Ovary (tissue), 9 donors: ENCODE data around the gene SNAPC2. TPM values are rescaled to one million over a fixed set of nuclear protein-coding genes. Genes with fewer than 3 reads are reported as not detected.

Source experiments
- DNase-seq, 5 donors: peaks; one replicate each; pipeline ENCODE4 v3.0.0-alpha.2; 2019 to 2020
- H3K27ac ChIP-seq, 2 donors: fragments of 200-600 bp; one replicate each; pipeline versions ENCODE4 v1.5.1 to v1.8.0; 2019 to 2022
- H3K27me3 ChIP-seq: fragments of 200-600 bp; one replicate; pipeline ENCODE4 v1.8.0; 2022
- H3K36me3 ChIP-seq: fragments of 200-600 bp; sonication (generic); one replicate; pipeline ENCODE4 v1.5.1; 2019
- H3K4me1 ChIP-seq: one replicate; pipeline ENCODE4 v1.8.1; 2013; ENCODE audit warnings: mild to moderate bottlenecking, moderate library complexity; ENCODE audit not compliant: insufficient read depth
- H3K4me3 ChIP-seq: fragments of 200-600 bp; sonication (generic); one replicate; pipeline ENCODE4 v1.5.1; 2017
- H3K9me3 ChIP-seq, 2 donors: fragments of 200-600 bp in 1 of 2; sonication (generic) in 1 of 2; one replicate each; pipeline versions ENCODE4 v1.5.1 to v1.8.1; 2013 to 2019; ENCODE audit warnings: mild to moderate bottlenecking in 1 of 2, moderate library complexity in 1 of 2
- CTCF ChIP-seq, 3 donors: fragments of 450-650 bp in 2 of 3; fragments of 200-600 bp in 1 of 3; IDR thresholded peaks; one replicate each; pipeline versions ENCODE4 v1.5.1 to v1.8.0; 2016 to 2022; ENCODE audit warnings: antibody characterized with exemption in 3 of 3, mild to moderate bottlenecking in 1 of 3
- EP300 ChIP-seq: sonication (generic); formaldehyde crosslinking; IDR thresholded peaks from one replicate; pipeline ENCODE4 v1.6.1; 2017; ENCODE audit warnings: antibody characterized with exemption
- POLR2A ChIP-seq: fragments of 450-650 bp; IDR thresholded peaks from one replicate; pipeline ENCODE4 v1.6.1; 2017; ENCODE audit warnings: antibody characterized with exemption, mild to moderate bottlenecking, moderate library complexity
- WGBS, 3 donors: extraction: QIAGEN DNeasy Blood & Tissue Kit in 1 of 3; methylation state at CpG; one replicate each; pipeline versions ENCODE4 v1.1.5 to v1.1.7; 2013 to 2017; 5-methylcytosine and 5-hydroxymethylcytosine counted together
- intact Hi-C, 4 donors: fragments of 100-400 bp; cut with DNase I; formaldehyde crosslinking; loops; one replicate each; pipeline versions ENCODE4 v1.11.0 to v1.15.1; 2022 to 2023
- polyA plus RNA-seq, 2 donors: library from polyadenylated mRNA; stranded (reverse); fragments of 200-250 nt in 1 of 2; fragments of 350-450 nt in 1 of 2; fragmentation: Illumina TruSeq in 1 of 2; extraction: RNeasy Lipid Tissue Mini Kit (QIAGEN cat#74804) in 1 of 2; gene quantifications; one replicate each; pipeline ENCODE4 v1.2.3, GENCODE V29; 2013 to 2014
- total RNA-seq, 7 donors: library from RNA; depleted of rRNA in 2 of 7; stranded (reverse); fragments of >200 nt in 2 of 7; fragmentation: NEBNext Ultra II Directional in 3 of 7; extraction: Animal tissue kit (Norgen Biotek cat#: 25700) in 3 of 7; gene quantifications; one replicate each; pipeline versions ENCODE4 v1.1.0 to v1.2.4, GENCODE V29; 2016 to 2023
- donor health status: DM: no; HTN: no; CAD: no; lungs with moderate emphysema.
- donor health status: DM: no; HTN: no; CAD: no.
- donor health status: Bipolar disorder and iron deficiency.
- donor health status: DM: yes; HTN: yes; CAD: no.
- donor health status: DM: no; HTN: no; CAD: no.
- donor health status: DM: yes; HTN: yes; CAD: no.

The SNAPC2 gene
- total and polyA plus RNA-seq, 9 donors = 1.8 to 26.6 (median 16.3) TPM

GRCh38 chr19:7970716-7971448 is 50.7 kb downstream of the SNAPC2 start:
- H3K36me3 ChIP-seq = no peaks in the 10 kb centered on the region
- no peak overlapping the region for H3K4me3 ChIP-seq
- H3K9me3 ChIP-seq = no peaks in the 10 kb centered on the region
- intact Hi-C loops = no loop called here
- 67 to 78% (median 74%) methylated on average over 12 of the region's 12 CpGs for WGBS, 3 donors
- no peaks in the 10 kb centered on the region for H3K27me3 ChIP-seq
- no peak overlapping the region for H3K27ac ChIP-seq
- TF ChIP-seq CTCF (IDR thresholded peaks at IDR 0.05) (peak in 1 of 3 donors; percentile 22), POLR2A (no peak), EP300 (no peak)
- no peaks in the 10 kb centered on the region for H3K4me1 ChIP-seq
- no peak for DNase-seq

GRCh38 chr19:7971553-7972520 is 51.7 kb downstream of the SNAPC2 start:
- TF ChIP-seq POLR2A (no peak), EP300 (no peak), CTCF (IDR thresholded peaks at IDR 0.05) (no peak)
- Histone ChIP-seq H3K36me3 (no peaks in the 10 kb centered on the region), H3K9me3 (no peaks in the 10 kb centered on the region), H3K27ac (no peak overlapping the region), H3K27me3 (no peaks in the 10 kb centered on the region), H3K4me3 (no peak overlapping the region), H3K4me1 (no peaks in the 10 kb centered on the region)
- intact Hi-C loops = no loop called here
- no peak for DNase-seq
- WGBS, 3 donors = 78 to 81% (median 79%) methylated on average over 34 to 35 of the region's 35 CpGs

Other genes with a start within 250 kb of the SNAPC2 start
- under 1 TPM in 3 of 7 donors, not detected in 4; 0.23 to 0.83 (median 0.27) TPM for gene MCEMP1, start 243.2 kb upstream of the SNAPC2 start, total RNA-seq
- gene MCEMP1, start 243.2 kb upstream of the SNAPC2 start, polyA plus RNA-seq = under 1 TPM in 1 of 2 donors, not detected in 1; 0.06 TPM
- gene TRAPPC5, start 239.5 kb upstream of the SNAPC2 start, total RNA-seq = 100 to 1,000 TPM in 1 of 7 donors, 10 to 100 TPM in 6; 44.0 to 111 (median 69.3) TPM
- 10 to 100 TPM in 1 of 2 donors, under 1 TPM in 1; 0.32 to 57.2 TPM for gene TRAPPC5, start 239.5 kb upstream of the SNAPC2 start, polyA plus RNA-seq
- under 1 TPM in 1 of 7 donors, not detected in 6; 0.38 TPM for gene FCER2, start 218.2 kb upstream of the SNAPC2 start, total RNA-seq
- 1 to 10 TPM in 1 of 2 donors, under 1 TPM in 1; 0.08 to 1.1 TPM for gene FCER2, start 218.2 kb upstream of the SNAPC2 start, polyA plus RNA-seq
- gene CLEC4G, start 188.2 kb upstream of the SNAPC2 start, total RNA-seq = 1 to 10 TPM in 1 of 7 donors, under 1 TPM in 5, not detected in 1; 0.33 to 1.4 (median 0.46) TPM
- under 1 TPM; 0.27 to 0.71 TPM for gene CLEC4G, start 188.2 kb upstream of the SNAPC2 start, polyA plus RNA-seq
- 1 to 10 TPM in 6 of 7 donors, under 1 TPM in 1; 0.48 to 3.9 (median 1.7) TPM for gene CD209, start 172.8 kb upstream of the SNAPC2 start, total RNA-seq
- gene CD209, start 172.8 kb upstream of the SNAPC2 start, polyA plus RNA-seq = 10 to 100 TPM in 1 of 2 donors, under 1 TPM in 1; 0.85 to 26.1 TPM
- 10 to 100 TPM in 1 of 7 donors, 1 to 10 TPM in 5, under 1 TPM in 1; 0.65 to 19.8 (median 2.9) TPM for gene CLEC4M, start 157.1 kb upstream of the SNAPC2 start, total RNA-seq
- 1 to 10 TPM; 3.6 to 7.2 TPM for gene CLEC4M, start 157.1 kb upstream of the SNAPC2 start, polyA plus RNA-seq
- gene EVI5L, start 90.1 kb upstream of the SNAPC2 start, total RNA-seq = 10 to 100 TPM in 5 of 7 donors, 1 to 10 TPM in 2; 5.1 to 15.9 (median 13.1) TPM
- gene EVI5L, start 90.1 kb upstream of the SNAPC2 start, polyA plus RNA-seq = 10 to 100 TPM in 1 of 2 donors, 1 to 10 TPM in 1; 7.2 to 10.9 TPM
- 1 to 10 TPM in 3 of 7 donors, under 1 TPM in 4; 0.45 to 2.2 (median 0.95) TPM for gene PRR36, start 45.9 kb upstream of the SNAPC2 start, total RNA-seq
- under 1 TPM; 0.05 to 0.27 TPM for gene PRR36, start 45.9 kb upstream of the SNAPC2 start, polyA plus RNA-seq
- 1 to 10 TPM in 1 of 7 donors, under 1 TPM in 4, not detected in 2; 0.10 to 2.1 (median 0.72) TPM for gene LRRC8E, start 31.8 kb upstream of the SNAPC2 start, total RNA-seq
- gene LRRC8E, start 31.8 kb upstream of the SNAPC2 start, polyA plus RNA-seq = under 1 TPM; 0.13 to 0.97 TPM
- 10 to 100 TPM in 5 of 7 donors, 1 to 10 TPM in 2; 9.2 to 35.5 (median 26.3) TPM for gene MAP2K7, start 16.5 kb upstream of the SNAPC2 start, total RNA-seq
- 10 to 100 TPM in 1 of 2 donors, 1 to 10 TPM in 1; 6.3 to 32.2 TPM for gene MAP2K7, start 16.5 kb upstream of the SNAPC2 start, polyA plus RNA-seq
- 1 to 10 TPM in 2 of 7 donors, not detected in 5; 1.0 to 6.9 TPM for gene TGFBR3L, start 5.5 kb upstream of the SNAPC2 start, total RNA-seq
- under 1 TPM in 1 of 2 donors, not detected in 1; 0.18 TPM for gene TGFBR3L, start 5.5 kb upstream of the SNAPC2 start, polyA plus RNA-seq
- gene CTXN1, start 5.8 kb downstream of the SNAPC2 start, total RNA-seq = 10 to 100 TPM in 2 of 7 donors, 1 to 10 TPM in 5; 1.4 to 99.7 (median 6.1) TPM
- 1 to 10 TPM in 1 of 2 donors, not detected in 1; 3.3 TPM for gene CTXN1, start 5.8 kb downstream of the SNAPC2 start, polyA plus RNA-seq
- 100 to 1,000 TPM in 1 of 7 donors, 10 to 100 TPM in 6; 43.4 to 110 (median 51.8) TPM for gene TIMM44, start 23.3 kb downstream of the SNAPC2 start, total RNA-seq
- gene TIMM44, start 23.3 kb downstream of the SNAPC2 start, polyA plus RNA-seq = 10 to 100 TPM; 29.8 to 48.4 TPM
- 10 to 100 TPM; 13.8 to 78.4 (median 65.6) TPM for gene ELAVL1, start 85.3 kb downstream of the SNAPC2 start, total RNA-seq
- gene ELAVL1, start 85.3 kb downstream of the SNAPC2 start, polyA plus RNA-seq = 10 to 100 TPM; 25.3 to 46.5 TPM
- not detected for gene CCL25, start 132.4 kb downstream of the SNAPC2 start, total RNA-seq
- gene CCL25, start 132.4 kb downstream of the SNAPC2 start, polyA plus RNA-seq = not detected
- under 1 TPM in 6 of 7 donors, not detected in 1; 0.08 to 0.74 (median 0.28) TPM for gene FBN3, start 229.3 kb downstream of the SNAPC2 start, total RNA-seq
- gene FBN3, start 229.3 kb downstream of the SNAPC2 start, polyA plus RNA-seq = under 1 TPM in 1 of 2 donors, not detected in 1; 0.21 TPM